ENCODE results near the gene TESMIN.

TESMIN gene

GRCh38 chr11:68660066-68660810 is 91.1 kb downstream of the TESMIN start:
- no peak for DNase-seq (ENCODE audit: low spot score)

DNA sequence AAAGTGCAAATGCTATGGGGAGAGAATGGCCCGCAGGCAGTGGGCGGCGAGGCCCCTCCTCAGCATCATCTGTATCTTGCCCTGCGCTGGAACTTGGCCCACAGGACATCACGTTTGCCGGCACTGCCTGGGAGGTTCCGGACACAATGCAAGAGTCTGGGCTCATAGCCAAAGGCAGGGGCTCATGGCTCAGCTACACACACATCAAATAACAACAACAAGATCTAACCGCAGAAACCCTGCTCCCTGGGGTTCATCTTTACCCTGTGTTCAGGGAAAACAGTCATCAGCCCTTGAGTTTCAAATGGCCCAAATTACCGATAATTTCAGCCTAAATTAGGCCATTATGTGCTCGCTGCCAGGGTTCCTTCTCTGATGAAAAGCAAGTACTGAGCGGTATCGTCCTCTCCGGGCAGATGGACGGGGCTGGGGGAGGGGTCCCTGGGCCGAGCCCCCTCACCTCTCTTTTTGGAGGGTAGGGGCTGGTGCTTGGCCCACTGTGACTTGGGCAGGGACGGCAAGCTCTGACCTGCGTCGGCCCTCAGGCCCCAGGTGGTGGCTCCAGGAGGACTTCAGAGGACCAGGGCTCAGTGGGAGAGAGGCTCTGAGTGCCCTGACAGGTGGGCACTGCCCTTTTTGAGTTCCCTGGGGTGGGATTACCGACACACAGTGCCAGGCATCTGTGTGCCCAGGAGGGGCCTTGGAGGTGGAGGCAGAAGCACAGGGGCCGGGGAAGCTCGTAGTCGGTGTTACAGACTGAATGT is 92.0 kb downstream of the TESMIN start:
- no peak for DNase-seq (ENCODE audit: low spot score)

- DNase-seq (ENCODE audit: low spot score), result no peak
Measured at GRCh38 chr11:68658661-68659060, 92.7 kb downstream of the TESMIN start.

GRCh38 chr11:68658097-68658496 is 93.2 kb downstream of the TESMIN start:
- DNase-seq (ENCODE audit: low spot score), result no peak

All from HuH-7 (cell line).